Mesenchymal stem cell (in vitro differentiated cells and primary cell): ENCODE results near the gene PTPRG.

Source experiments
- DNase-seq: peaks from one replicate; pipeline ENCODE4 v3.0.0-alpha.2; 2013
- H2AFZ ChIP-seq: one replicate; pipeline ENCODE4 v1.6.1; 2013; ENCODE audit warnings: low read depth, mild to moderate bottlenecking, control low read depth, inconsistent platforms, low read length, moderate library complexity
- H2AK5ac ChIP-seq: 2 replicates; pipeline ENCODE4 v1.6.1; 2013; ENCODE audit warnings: low read length, moderate library complexity, mild to moderate bottlenecking, inconsistent platforms; ENCODE audit not compliant: severe bottlenecking
- H2BK120ac ChIP-seq: one replicate; pipeline ENCODE4 v1.6.1; 2013; ENCODE audit warnings: low read depth, mild to moderate bottlenecking, inconsistent platforms, low read length, moderate library complexity
- H2BK12ac ChIP-seq, 2 experiments: one replicate each; pipeline ENCODE4 v1.6.1; 2013; ENCODE audit warnings: inconsistent platforms in 2 of 2, low read length in 2 of 2, mild to moderate bottlenecking in 2 of 2, moderate library complexity in 2 of 2, control low read depth in 1 of 2
- H2BK15ac ChIP-seq: one replicate; pipeline ENCODE4 v1.6.1; 2013; ENCODE audit warnings: mild to moderate bottlenecking, low read depth, inconsistent platforms; ENCODE audit not compliant: poor library complexity, severe bottlenecking
- H2BK5ac ChIP-seq: 2 replicates; pipeline ENCODE4 v1.6.1; 2013; ENCODE audit warnings: low read depth, mild to moderate bottlenecking, low read length, control low read depth, inconsistent platforms; ENCODE audit not compliant: poor library complexity, severe bottlenecking
- H3K14ac ChIP-seq, 2 experiments: one replicate each; pipeline ENCODE4 v1.6.1; 2013; ENCODE audit warnings: inconsistent platforms in 2 of 2, low read length in 2 of 2, control low read depth in 1 of 2, mild to moderate bottlenecking in 1 of 2, moderate library complexity in 1 of 2
- H3K18ac ChIP-seq, 2 experiments: one replicate each; pipeline ENCODE4 v1.6.1; 2013; ENCODE audit warnings: inconsistent platforms in 2 of 2, low read length in 2 of 2, control low read depth in 1 of 2, low read depth in 1 of 2, mild to moderate bottlenecking in 1 of 2
- H3K23ac ChIP-seq, 2 experiments: one replicate each; pipeline ENCODE4 v1.6.1; 2013; ENCODE audit warnings: inconsistent platforms in 2 of 2, low read length in 2 of 2, mild to moderate bottlenecking in 2 of 2, moderate library complexity in 2 of 2, control low read depth in 1 of 2
- H3K27ac ChIP-seq: 2 replicates; pipeline ENCODE4 v1.5.1; 2013; ENCODE audit warnings: mild to moderate bottlenecking, moderate library complexity, low read length, control low read depth, inconsistent platforms; ENCODE audit not compliant: poor library complexity, severe bottlenecking
- H3K27me3 ChIP-seq, 2 experiments: 2 replicates each; pipeline versions ENCODE4 v1.6.1 to v1.7.0; 2013; ENCODE audit warnings: low read length in 2 of 2, mild to moderate bottlenecking in 2 of 2, moderate library complexity in 2 of 2, control low read depth in 1 of 2, inconsistent platforms in 1 of 2; ENCODE audit not compliant: control insufficient read depth in 1 of 2, insufficient read depth in 1 of 2
- H3K36me3 ChIP-seq, 2 experiments: 2 replicates each; pipeline versions ENCODE4 v1.6.1 to v1.7.0; 2013; ENCODE audit warnings: low read length in 2 of 2, control low read depth in 1 of 2, inconsistent platforms in 1 of 2, low read depth in 1 of 2, mild to moderate bottlenecking in 1 of 2; ENCODE audit not compliant: insufficient read depth in 2 of 2, control insufficient read depth in 1 of 2
- H3K4ac ChIP-seq, 2 experiments: one replicate each; pipeline ENCODE4 v1.6.1; 2013; ENCODE audit warnings: inconsistent platforms in 2 of 2, low read length in 2 of 2, mild to moderate bottlenecking in 2 of 2, moderate library complexity in 2 of 2, control low read depth in 1 of 2, low read depth in 1 of 2
- H3K4me1 ChIP-seq: 2 replicates; pipeline ENCODE4 v1.6.1; 2013; ENCODE audit warnings: low read depth, low read length, control low read depth; ENCODE audit not compliant: control insufficient read depth, insufficient read depth
- H3K4me2 ChIP-seq: 2 replicates; pipeline ENCODE4 v1.6.1; 2013; ENCODE audit warnings: low read length, mild to moderate bottlenecking, inconsistent platforms; ENCODE audit not compliant: poor library complexity, severe bottlenecking
- H3K4me3 ChIP-seq, 2 experiments: 2 replicates each; pipeline versions ENCODE4 v1.5.1 to v1.7.0; 2013; ENCODE audit warnings: low read length in 2 of 2, mild to moderate bottlenecking in 2 of 2, control low read depth in 1 of 2, low read depth in 1 of 2; ENCODE audit not compliant: insufficient read depth in 1 of 2
- H3K79me1 ChIP-seq: replicated peaks from 2 replicates; pipeline ENCODE4 v1.6.1; 2013; ENCODE audit warnings: mild to moderate bottlenecking, control low read depth, low read length, inconsistent platforms; ENCODE audit not compliant: poor library complexity, severe bottlenecking
- H3K9ac ChIP-seq: 2 replicates; pipeline ENCODE4 v1.7.0; 2013; ENCODE audit warnings: mild to moderate bottlenecking, low read length, moderate library complexity
- H3K9me3 ChIP-seq: 2 replicates; pipeline ENCODE4 v1.7.0; 2013; ENCODE audit warnings: mild to moderate bottlenecking, low read length; ENCODE audit not compliant: control insufficient read depth
- H4K8ac ChIP-seq: one replicate; pipeline ENCODE4 v1.6.1; 2013; ENCODE audit warnings: inconsistent platforms, mild to moderate bottlenecking, low read length, moderate library complexity
- H4K91ac ChIP-seq: one replicate; pipeline ENCODE4 v1.6.1; 2013; ENCODE audit warnings: mild to moderate bottlenecking, low read length, inconsistent platforms
- WGBS: methylation state at CpG from one replicate; pipeline ENCODE4 v1.1.7; 2013; ENCODE audit warnings: mixed read lengths; 5-methylcytosine and 5-hydroxymethylcytosine counted together

Gene PTPRG

GRCh38 chr3:62238003-62238402 is 676.6 kb downstream of the PTPRG start:
- Histone ChIP-seq H3K79me1 (peaks cover 2% of the 10 kb centered on the region), H4K8ac (no peak overlapping the region), H2BK120ac (no peak overlapping the region), H2BK15ac (no peak overlapping the region), H3K36me3 (no peaks in the 10 kb centered on the region), H2AK5ac (no peak overlapping the region), H3K23ac (no peak overlapping the region), H4K91ac (no peak overlapping the region), H3K27ac (no peak overlapping the region), H3K4me1 (no peaks in the 10 kb centered on the region), H3K18ac (no peak overlapping the region), H3K4me2 (no peak overlapping the region), H3K14ac (no peak overlapping the region), H2BK5ac (no peak overlapping the region), H3K9me3 (no peaks in the 10 kb centered on the region), H3K27me3 (no peaks in the 10 kb centered on the region), H3K4me3 (no peak overlapping the region), H3K9ac (no peak overlapping the region), H2AFZ (no peak overlapping the region), H2BK12ac (no peak overlapping the region), H3K4ac (no peak overlapping the region)
- WGBS = 94% methylated on average over 5 of the region's 5 CpGs
- DNase-seq = no peak

GRCh38 chr3:62238431-62238830 is 677.1 kb downstream of the PTPRG start:
- no peaks in the 10 kb centered on the region for H3K4me1 ChIP-seq
- H4K91ac ChIP-seq = no peak overlapping the region
- H2BK15ac ChIP-seq = no peak overlapping the region
- no peak overlapping the region for H3K18ac ChIP-seq
- no peak overlapping the region for H2BK5ac ChIP-seq
- no peak overlapping the region for H3K4ac ChIP-seq
- H3K27me3 ChIP-seq = no peaks in the 10 kb centered on the region
- no peak overlapping the region for H3K4me3 ChIP-seq
- no peak overlapping the region for H4K8ac ChIP-seq
- peaks cover 2% of the 10 kb centered on the region for H3K79me1 ChIP-seq
- no peak overlapping the region for H2AK5ac ChIP-seq
- H2AFZ ChIP-seq = no peak overlapping the region
- H3K14ac ChIP-seq = no peak overlapping the region
- H2BK120ac ChIP-seq = no peak overlapping the region
- H3K4me2 ChIP-seq = no peak overlapping the region
- H2BK12ac ChIP-seq = no peak overlapping the region
- H3K36me3 ChIP-seq = no peaks in the 10 kb centered on the region
- DNase-seq = no peak
- H3K23ac ChIP-seq = no peak overlapping the region
- H3K9ac ChIP-seq = no peak overlapping the region
- no peak overlapping the region for H3K27ac ChIP-seq
- H3K9me3 ChIP-seq = no peaks in the 10 kb centered on the region

- Histone ChIP-seq H3K14ac (no peak overlapping the region), H2BK5ac (no peak overlapping the region), H3K27ac (no peak overlapping the region), H3K27me3 (no peaks in the 10 kb centered on the region), H3K36me3 (peaks cover 0 to 19% of the 10 kb centered on the region in 2 experiments), H3K4me1 (no peaks in the 10 kb centered on the region), H3K79me1 (peaks cover 2% of the 10 kb centered on the region), H2AK5ac (no peak overlapping the region), H3K4ac (no peak overlapping the region), H2AFZ (no peak overlapping the region), H2BK12ac (no peak overlapping the region), H3K4me3 (no peak overlapping the region), H3K18ac (no peak overlapping the region), H4K91ac (no peak overlapping the region), H2BK15ac (no peak overlapping the region), H3K4me2 (no peak overlapping the region), H2BK120ac (no peak overlapping the region), H3K9ac (no peak overlapping the region), H4K8ac (no peak overlapping the region), H3K23ac (no peak overlapping the region), H3K9me3 (no peaks in the 10 kb centered on the region)
- WGBS = 72% methylated on average over 4 of the region's 4 CpGs
- no peak for DNase-seq
Measured at GRCh38 chr3:62241279-62241678, 679.9 kb downstream of the PTPRG start.

GRCh38 chr3:62242831-62243509 is 681.6 kb downstream of the PTPRG start:
- no peak overlapping the region for H4K8ac ChIP-seq
- H3K23ac ChIP-seq = no peak overlapping the region
- H3K14ac ChIP-seq = no peak overlapping the region

More at GRCh38 chr3:62242831-62243509, 681.6 kb downstream of the PTPRG start:
- H3K4me3 ChIP-seq = no peak overlapping the region
- no peaks in the 10 kb centered on the region for H3K4me1 ChIP-seq
- no peak for DNase-seq
- no peak overlapping the region for H4K91ac ChIP-seq
- H3K36me3 ChIP-seq = peaks cover 0 to 19% of the 10 kb centered on the region in 2 experiments
- H3K4me2 ChIP-seq = no peak overlapping the region
- peaks cover 2% of the 10 kb centered on the region for H3K79me1 ChIP-seq
- H3K9ac ChIP-seq = no peak overlapping the region
- no peak overlapping the region for H3K27ac ChIP-seq
- no peaks in the 10 kb centered on the region for H3K27me3 ChIP-seq
- no peak overlapping the region for H2AK5ac ChIP-seq
- no peak overlapping the region for H3K18ac ChIP-seq
- H2BK5ac ChIP-seq = no peak overlapping the region
- no peaks in the 10 kb centered on the region for H3K9me3 ChIP-seq
- no peak overlapping the region for H2BK12ac ChIP-seq
- no peak overlapping the region for H2BK15ac ChIP-seq
- no peak overlapping the region for H2AFZ ChIP-seq
- H3K4ac ChIP-seq = no peak overlapping the region
- WGBS = 85% methylated on average over 11 of the region's 12 CpGs
- no peak overlapping the region for H2BK120ac ChIP-seq
